AG04450 (cell line): ENCODE measurements around the gene GARS1. TPM values are rescaled to one million over a fixed set of nuclear protein-coding genes. Genes with fewer than 3 reads are reported as not detected.

ENCODE experiments used
- CTCF ChIA-PET: fragments of 300-600, 350-600 bp; formaldehyde crosslinking; extraction: SDS; loops from one replicate; lab custom pipeline; 2022; ENCODE audit warnings: antibody characterized with exemption, inconsistent platforms; lab: Charles Lee
- POLR2A ChIA-PET: fragments of 350-600 bp; formaldehyde crosslinking; extraction: SDS; loops from one replicate; lab custom pipeline; 2021; ENCODE audit warnings: antibody characterized with exemption, inconsistent platforms; lab: Yijun Ruan, JAX
- DNase-seq: peaks from one replicate; pipeline ENCODE4 v3.0.0-alpha.2; 2011; ENCODE audit warnings: low read depth, low spot score
- H3K27ac ChIP-seq: one replicate; pipeline ENCODE4 v1.5.1; 2012; ENCODE audit warnings: low read depth, low read length, control low read depth
- H3K27me3 ChIP-seq: one replicate; pipeline ENCODE4 v1.6.0; 2012; ENCODE audit warnings: low read length; ENCODE audit not compliant: control insufficient read depth, insufficient read depth
- H3K4me3 ChIP-seq: 2 replicates; pipeline ENCODE4 v1.5.1; 2011; ENCODE audit warnings: mild to moderate bottlenecking, low read depth, low read length, control low read depth
- H3K9me3 ChIP-seq: 2 replicates; pipeline ENCODE4 v1.5.1; 2012; ENCODE audit warnings: low read length; ENCODE audit not compliant: control insufficient read depth, insufficient read depth
- polyA plus RNA-seq: library from polyadenylated mRNA; depleted of rRNA; stranded (reverse); fragments of >200 nt; gene quantifications from 2 replicates; pipeline ENCODE4 v1.2.3, GENCODE V29; 2011
- TF ChIP-seq, protein P1 (sequence below): IDR thresholded peaks from 2 replicates; pipeline ENCODE4 v1.5.1; 2011; ENCODE audit warnings: low read depth, low read length, control low read depth, inconsistent platforms

The GARS1 gene
- polyA plus RNA-seq, 1 experiment = 749 TPM

GRCh38 chr7:30665449-30665848 is 70.8 kb downstream of the GARS1 start:
- Histone ChIP-seq H3K27ac (no peak overlapping the region), H3K9me3 (no peaks in the 10 kb centered on the region), H3K4me3 (no peak overlapping the region), H3K27me3 (peaks cover 16% of the 10 kb centered on the region)
- DNase-seq = no peak
- TF ChIP-seq, protein P1, sequence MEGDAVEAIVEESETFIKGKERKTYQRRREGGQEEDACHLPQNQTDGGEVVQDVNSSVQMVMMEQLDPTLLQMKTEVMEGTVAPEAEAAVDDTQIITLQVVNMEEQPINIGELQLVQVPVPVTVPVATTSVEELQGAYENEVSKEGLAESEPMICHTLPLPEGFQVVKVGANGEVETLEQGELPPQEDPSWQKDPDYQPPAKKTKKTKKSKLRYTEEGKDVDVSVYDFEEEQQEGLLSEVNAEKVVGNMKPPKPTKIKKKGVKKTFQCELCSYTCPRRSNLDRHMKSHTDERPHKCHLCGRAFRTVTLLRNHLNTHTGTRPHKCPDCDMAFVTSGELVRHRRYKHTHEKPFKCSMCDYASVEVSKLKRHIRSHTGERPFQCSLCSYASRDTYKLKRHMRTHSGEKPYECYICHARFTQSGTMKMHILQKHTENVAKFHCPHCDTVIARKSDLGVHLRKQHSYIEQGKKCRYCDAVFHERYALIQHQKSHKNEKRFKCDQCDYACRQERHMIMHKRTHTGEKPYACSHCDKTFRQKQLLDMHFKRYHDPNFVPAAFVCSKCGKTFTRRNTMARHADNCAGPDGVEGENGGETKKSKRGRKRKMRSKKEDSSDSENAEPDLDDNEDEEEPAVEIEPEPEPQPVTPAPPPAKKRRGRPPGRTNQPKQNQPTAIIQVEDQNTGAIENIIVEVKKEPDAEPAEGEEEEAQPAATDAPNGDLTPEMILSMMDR = no peak
- ChIA-PET CTCF (no interaction called here), POLR2A (no interaction called here)

DNA sequence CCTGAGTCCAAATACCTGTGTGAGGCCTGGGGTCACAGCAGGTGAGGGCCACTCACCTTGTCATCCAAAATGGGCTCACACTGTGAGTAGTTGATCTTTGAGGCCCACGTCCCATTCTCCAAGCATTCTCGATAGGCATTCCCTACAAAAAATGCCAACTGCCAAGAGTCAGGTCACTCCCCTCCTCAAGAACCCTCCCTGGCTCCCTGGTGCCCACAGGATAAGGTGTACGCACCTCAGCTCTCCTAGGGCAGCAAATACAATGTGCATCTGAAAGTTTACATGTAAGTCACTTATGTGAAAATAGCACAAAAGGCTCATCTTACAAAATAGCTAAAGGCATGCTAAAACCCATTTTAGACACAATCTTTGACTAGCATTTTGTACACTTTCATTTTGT is 72.5 kb downstream of the GARS1 start:
- Histone ChIP-seq H3K4me3 (no peak overlapping the region), H3K27ac (no peak overlapping the region), H3K9me3 (no peaks in the 10 kb centered on the region), H3K27me3 (peaks cover 13% of the 10 kb centered on the region)
- no peak for DNase-seq
- ChIA-PET CTCF (no interaction called here), POLR2A (no interaction called here)
- TF ChIP-seq, protein P1 = no peak

- H3K4me3 ChIP-seq = no peak overlapping the region
- H3K9me3 ChIP-seq = no peaks in the 10 kb centered on the region
- ChIA-PET POLR2A (no interaction called here), CTCF (no interaction called here)
- no peak for DNase-seq
- no peak overlapping the region for H3K27ac ChIP-seq
- peaks cover 10% of the 10 kb centered on the region for H3K27me3 ChIP-seq
- TF ChIP-seq, protein P1 = no peak
These were observed 73.4 kb downstream of the GARS1 start for GRCh38 chr7:30668102-30668501.

DNA sequence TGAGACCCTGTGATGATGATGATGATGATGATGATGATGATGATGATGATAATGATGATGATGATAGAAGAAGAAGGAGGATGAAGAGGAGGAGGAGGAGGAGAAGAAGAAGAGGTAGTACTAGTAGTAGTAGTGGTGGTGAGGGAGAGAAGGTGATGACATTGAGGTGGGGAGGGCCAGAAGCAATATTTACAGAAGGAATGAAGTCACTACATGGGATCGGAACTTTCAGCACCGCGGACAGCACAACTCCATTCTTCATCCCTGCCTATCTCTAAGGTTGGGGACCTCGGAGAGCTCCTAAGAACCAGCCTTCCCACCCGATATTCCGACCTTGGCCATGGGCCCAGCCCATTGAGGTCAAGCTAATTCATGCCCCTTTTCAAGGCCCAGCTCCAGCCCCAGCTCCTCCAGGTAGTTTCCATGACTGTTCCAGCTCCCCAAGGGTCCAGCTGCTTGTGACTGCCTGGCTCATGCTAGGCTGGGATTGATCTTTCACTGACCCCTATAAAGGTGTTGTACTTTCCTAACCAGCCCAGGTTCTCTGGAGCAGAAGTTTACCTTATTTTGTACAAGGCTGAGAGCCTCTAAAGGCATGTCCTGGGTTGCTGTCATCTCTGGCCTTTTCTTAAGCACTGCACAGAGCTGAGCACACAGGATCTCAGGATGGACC is 77.3 kb downstream of the GARS1 start:
- ChIA-PET POLR2A (no interaction called here), CTCF (interaction anchor here (0.8 to 0.9 kb wide), 2 partner anchors 13 to 68 kb away, joined by 3 to 4 read pairs; no protein-coding TSS in a partner anchor)
- DNase-seq = peak; percentile 23

GRCh38 chr7:30674420-30674819 is 79.7 kb downstream of the GARS1 start:
- ChIA-PET CTCF (no interaction called here), POLR2A (no interaction called here)
- DNase-seq = no peak
- H3K27ac ChIP-seq = no peak overlapping the region
- TF ChIP-seq, protein P1 = no peak
- H3K9me3 ChIP-seq = no peaks in the 10 kb centered on the region
- no peak overlapping the region for H3K4me3 ChIP-seq
- H3K27me3 ChIP-seq = peaks cover 28% of the 10 kb centered on the region

More for the DNA sequence above, 77.3 kb downstream of the GARS1 start:
- H3K27ac ChIP-seq = no peak overlapping the region
- TF ChIP-seq, protein P1 = no peak
- no peaks in the 10 kb centered on the region for H3K9me3 ChIP-seq
- no peak overlapping the region for H3K4me3 ChIP-seq
- peaks cover 9% of the 10 kb centered on the region for H3K27me3 ChIP-seq
